Stimulated activated CD8-positive, alpha-beta memory T cell treated with anti-CD3 and anti-CD28 coated beads, Interleukin-4, amount 100 ng/mL, for 24 hours (primary cell): ENCODE measurements around the gene DPYSL3.
"Not testable (repeated sequence)": the region's sequence is repeated elsewhere in the genome, so short reads cannot be mapped to it uniquely, and the experiment has no call there.

Source experiments
- DNase-seq: peaks from one replicate; pipeline ENCODE4 v3.0.0-alpha.2; 2020; ENCODE audit warnings: low read depth

DPYSL3 gene

DNA sequence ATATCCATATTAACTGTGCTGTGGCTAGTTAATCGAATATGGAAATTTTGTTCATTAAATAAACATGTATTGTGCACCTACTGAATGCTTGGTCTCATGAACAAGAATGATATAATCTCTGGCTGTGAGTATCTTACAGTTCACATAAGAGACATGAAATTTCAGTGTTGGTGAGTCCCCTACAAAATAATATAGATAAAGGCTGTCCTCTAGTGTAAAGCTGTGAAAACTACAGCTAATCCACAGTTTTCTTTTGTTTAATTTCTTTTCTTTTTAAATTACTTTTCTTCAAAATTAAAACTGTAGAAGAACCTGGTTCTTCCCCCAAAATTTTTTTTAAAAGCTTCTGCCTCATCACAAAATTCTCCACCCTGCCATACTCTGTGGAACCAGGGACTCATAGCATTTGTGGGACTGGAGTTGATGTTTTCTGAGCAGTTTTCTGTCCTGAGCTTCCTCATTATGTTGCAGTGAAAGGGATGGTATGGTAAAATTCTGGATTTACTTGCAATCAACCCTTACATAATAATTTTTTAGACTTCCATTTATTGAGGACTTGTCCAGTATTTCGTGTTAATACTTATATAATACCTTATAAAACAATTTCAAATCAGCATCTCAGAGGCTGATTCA lies 140.0 kb downstream of the DPYSL3 start:
- DNase-seq, result no peak

DNA sequence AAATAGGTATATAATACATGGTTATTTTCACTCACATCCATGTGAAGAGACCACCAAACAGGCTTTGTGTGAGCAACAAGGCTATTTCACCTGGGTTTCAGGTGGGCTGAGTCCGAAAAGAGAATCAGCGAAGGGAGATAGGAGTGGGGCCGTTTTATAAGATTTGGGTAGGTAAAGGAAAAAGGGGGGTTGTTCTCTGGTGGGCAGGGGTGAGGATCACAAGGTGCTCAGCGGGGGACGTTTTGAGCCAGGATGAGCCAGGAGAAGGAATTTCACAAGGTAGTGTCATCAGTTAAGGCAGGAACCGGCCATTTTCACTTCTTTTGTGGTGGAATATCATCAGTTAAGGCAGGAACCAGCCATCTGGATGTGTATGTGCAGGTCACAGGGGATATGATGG lies 142.5 kb downstream of the DPYSL3 start:
- DNase-seq, result not testable (repeated sequence)

DNA sequence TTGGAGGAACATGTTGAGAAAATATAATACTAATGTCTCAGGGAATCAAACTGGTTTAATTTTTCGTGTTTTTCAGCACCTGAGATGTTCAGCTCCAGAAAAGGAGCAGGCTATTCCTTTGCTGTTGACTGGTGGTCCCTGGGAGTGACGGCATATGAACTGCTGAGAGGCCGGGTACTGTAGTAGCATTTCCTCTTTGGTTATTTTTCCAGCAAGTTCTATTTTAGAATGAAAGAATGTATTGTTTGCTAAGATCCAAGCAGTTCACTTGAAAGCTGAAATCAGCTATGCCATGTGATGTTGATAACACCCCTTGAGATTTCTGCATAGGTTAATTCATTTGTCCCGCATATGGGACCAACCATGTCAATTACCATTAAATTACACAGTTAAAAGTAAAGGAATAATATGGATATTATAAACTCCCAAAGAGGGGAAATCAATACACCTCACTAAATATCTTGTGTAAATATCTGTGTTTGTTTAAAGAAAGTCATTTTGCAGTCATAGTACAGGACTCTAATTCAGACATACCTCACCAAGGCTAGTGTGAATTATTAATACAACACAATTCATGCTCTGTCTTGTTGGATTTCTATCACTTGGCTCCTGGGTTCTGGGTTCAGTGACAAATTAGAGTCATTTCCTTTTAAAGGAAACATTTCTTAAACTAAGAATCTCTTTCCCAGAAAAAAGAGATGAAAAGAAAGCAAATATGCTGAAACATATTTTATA lies 148.3 kb downstream of the DPYSL3 start:
- DNase-seq, result no peak

DNA sequence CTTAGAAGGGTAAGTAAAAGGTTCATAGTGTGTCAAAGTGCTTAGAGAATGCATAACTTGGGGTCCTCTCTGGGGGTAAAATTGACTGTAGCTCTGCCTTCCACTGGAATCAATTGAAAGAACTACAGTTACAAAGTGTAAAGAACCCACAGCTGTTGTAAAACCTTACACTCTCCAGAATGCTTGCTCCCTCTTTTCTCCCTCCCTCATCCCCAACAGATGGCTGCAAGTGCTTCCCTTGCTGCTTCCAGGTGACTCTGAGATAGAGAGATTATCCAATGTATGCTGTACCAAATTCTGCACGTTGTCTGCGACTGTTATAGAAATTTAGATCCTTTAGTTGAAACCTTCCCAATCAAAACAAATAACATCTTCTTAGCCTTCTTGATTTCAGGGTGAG lies 149.1 kb downstream of the DPYSL3 start:
- DNase-seq, result no peak

DNA sequence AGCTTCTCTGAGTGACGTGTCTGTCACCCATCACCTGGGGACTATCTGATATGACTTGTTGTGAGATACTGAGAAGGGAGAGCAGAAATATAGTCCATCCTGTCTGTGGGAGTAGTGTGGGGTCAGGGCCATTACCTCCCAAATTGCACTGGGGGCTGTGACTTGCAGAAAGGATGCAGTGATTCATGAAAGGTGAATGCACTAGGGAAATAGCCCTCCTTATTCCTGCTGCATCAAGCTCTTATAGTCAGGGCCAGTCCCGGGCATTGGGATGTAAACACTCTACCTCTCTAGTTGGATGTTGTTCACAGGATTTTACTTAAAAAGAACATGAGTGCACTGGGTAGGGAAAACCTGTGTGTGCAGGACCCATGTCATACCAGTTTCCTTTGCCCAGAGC lies 150.3 kb downstream of the DPYSL3 start:
- no peak for DNase-seq

DNA sequence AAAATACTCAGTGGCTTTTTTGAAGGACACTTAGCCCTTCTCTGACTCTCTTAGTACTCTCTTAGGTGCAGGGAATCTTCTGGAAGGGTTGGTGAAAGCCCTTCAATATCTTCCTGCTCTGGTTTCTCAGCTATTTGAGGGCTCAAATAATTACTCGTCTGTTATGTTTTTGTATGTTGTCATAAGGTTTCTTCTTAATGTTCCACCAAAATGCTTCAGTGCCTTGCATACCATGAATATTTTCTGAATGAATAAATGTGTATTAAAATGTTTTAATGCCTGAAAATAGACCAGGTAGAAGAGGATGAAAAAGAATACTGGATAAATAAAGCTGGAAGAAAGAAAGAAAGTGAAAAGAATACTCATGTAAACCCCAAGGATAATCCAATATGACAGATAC lies 150.8 kb downstream of the DPYSL3 start:
- DNase-seq, result no peak

DNA sequence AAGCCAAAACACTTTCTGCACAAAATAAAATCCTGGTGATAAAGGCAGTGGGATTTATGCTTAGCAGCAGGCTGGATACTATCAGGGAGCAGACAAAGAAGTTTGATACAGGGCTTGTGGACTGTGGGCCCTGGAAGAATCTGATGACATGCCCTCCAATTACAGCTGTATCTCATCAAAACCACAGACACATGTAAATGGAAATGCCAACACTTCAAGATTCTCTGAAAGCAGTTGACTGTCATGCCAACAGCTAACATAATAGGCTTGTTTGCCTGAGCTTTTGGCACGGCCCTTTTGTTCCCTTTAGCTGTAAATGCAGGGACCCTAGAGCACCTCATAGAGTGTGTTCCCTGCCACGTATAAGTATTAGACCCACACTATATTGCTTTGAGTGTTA lies 160.6 kb downstream of the DPYSL3 start:
- DNase-seq, result no peak

DNA sequence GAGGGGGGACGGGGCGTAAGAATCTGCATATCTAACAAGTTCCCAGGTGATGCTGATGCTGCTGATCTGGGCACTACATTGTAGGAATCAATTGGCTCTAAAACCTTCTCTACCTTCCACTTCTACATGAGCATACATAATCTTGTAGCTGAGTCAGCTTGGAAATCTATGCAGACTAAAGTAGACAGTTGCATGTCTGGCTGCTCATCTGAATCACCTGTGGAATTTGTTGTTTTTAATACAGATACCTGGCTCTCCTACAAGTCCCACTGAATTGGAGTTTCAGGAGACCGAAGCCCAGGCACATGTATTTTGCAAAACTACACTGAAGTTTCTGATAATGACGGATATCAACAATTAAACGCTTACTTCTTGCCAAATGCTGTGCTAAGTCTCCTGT lies 161.4 kb downstream of the DPYSL3 start:
- no peak for DNase-seq

DNA sequence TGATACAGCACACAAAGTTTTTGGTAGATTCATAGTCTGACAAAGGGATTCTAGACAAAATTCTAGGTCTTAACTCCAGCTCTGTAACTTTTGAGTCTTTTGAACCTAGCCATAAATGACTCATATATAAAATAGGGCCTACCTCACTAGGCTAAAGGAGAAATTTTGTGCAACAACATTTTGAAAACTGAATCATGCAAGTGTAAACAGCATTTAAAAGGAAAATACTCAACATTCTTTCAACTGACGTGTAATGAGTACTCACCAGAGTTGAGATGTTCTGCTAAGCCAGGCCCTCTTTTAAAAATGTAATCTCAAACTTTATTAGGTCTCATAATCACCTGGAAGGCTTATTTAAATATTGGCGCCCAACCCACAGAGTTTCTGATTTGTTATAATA lies 161.8 kb downstream of the DPYSL3 start:
- no peak for DNase-seq

DNA sequence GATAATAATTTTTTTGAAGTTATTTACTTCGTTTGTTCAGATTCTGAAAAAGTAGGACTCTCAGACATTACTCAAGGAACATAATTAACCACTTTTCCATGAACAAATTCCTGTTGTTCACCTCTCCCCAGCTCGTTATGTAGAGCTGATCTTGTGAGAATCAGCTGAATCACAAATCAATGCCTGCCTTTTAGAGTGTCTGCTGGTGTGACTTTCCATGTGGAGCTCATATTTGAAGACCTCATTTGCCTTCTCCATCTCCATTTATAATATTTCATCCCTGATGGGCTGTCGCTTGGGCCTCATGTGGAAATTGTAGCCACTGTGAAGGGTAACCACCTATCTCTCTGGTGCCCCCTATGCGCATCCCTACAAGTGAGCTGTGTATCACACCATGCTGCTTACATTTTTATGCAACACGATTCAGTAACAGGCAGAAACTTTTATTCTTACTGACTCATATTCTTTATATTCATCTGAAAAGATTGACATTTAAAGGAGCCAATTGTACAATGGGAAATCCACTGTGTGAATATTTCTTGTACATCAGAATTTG lies 163.8 kb downstream of the DPYSL3 start:
- no peak for DNase-seq

DNA sequence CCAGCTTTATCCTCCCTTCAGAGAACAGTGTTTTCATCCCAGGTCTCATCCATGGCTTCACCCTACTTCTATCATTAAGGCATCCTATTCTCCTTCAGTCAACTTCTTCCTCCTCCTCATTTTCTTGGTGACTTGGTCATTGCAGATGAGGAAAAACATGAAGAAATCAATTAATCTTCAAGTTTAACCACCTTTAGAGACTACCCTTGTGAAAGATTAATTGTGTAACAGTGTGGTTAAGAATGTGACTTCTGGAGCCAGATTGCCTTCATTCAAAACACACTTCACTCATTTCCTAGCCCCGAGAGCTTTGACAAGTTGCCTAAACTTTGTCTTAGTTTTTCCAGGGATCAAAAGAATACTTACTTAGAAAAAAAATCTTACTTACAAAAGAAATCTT lies 165.0 kb downstream of the DPYSL3 start:
- DNase-seq, result no peak

DNA sequence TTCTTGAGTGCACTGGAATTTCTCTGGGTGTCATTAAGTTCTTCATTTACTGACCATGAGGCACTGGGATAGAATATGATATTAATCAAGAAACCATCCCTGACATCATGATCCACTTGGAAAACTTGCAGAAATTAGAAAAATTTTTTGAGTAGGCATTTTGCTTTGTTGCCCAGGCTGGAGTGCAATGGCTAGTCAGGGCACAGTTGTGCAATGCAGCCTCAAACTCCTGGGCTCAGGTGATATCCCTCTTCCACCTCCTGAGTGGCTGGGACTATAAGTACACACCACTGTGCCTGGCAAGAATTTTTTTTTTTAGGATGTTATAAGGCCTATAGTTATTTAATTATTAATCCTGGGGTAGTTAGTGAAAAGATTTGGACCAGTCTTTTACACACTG lies 168.5 kb downstream of the DPYSL3 start:
- DNase-seq, result no peak

DNA sequence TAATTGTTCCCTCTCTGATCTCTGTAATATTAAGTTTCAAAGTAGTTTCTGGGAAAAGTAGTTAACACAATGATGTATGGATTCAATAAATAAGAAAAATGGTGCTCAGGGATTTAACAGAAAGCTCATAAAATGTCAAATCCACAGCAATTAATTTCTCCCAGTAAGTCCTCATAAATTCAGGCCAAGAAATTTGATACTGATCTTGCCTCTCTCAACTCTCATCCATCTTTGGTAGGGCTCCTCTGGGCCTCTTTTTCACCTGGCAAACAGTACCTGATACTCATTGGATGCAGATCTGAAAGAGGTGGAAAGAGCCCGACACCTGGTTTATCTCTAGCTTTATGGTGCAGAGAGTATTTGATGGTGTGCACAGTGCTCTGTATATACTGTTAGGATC lies 168.9 kb downstream of the DPYSL3 start:
- no peak for DNase-seq
